ENCODE measurements around the gene TPX2.

GRCh38 chr20:31837896-31838397 is 98.9 kb downstream of the TPX2 start:
- no peak for TF ChIP-seq CTCF (IDR thresholded peaks at IDR 0.05; ENCODE audit: insufficient read depth, low read length, poor library complexity, severe bottlenecking)
- TF ChIP-seq EZH2phosphoT487 (conservative IDR thresholded peaks at IDR 0.05; ENCODE audit: low read length), result no peak
